Bone marrow (tissue), 2 donors: ENCODE measurements around the gene TCEAL2.
"Not testable (repeated sequence)": the region's sequence is repeated elsewhere in the genome, so short reads cannot be mapped to it uniquely, and the experiment has no call there.

Source experiments
- DNase-seq, 2 donors: peaks; one replicate each; lab custom pipeline; 2025; lab: John Stamatoyannopoulos, UW

TCEAL2 gene

GRCh38 chrX:102125436-102125835 lies at the start of gene TCEAL2:
TSS of gene TCEAL2 (plus strand) at chrX:102125679. CDS start at chrX:102126831, 1,152 bp downstream.
- DNase-seq = not testable (repeated sequence)

GRCh38 chrX:102077426-102077825 lies 48.1 kb upstream of the TCEAL2 start:
- no peak for DNase-seq

- no peak for DNase-seq
Measured at GRCh38 chrX:102085706-102086105, 39.8 kb upstream of the TCEAL2 start.

- no peak for DNase-seq
Measured at GRCh38 chrX:102113367-102113766, 12.1 kb upstream of the TCEAL2 start.

- DNase-seq = no peak
Measured at GRCh38 chrX:102115748-102116147, 9.7 kb upstream of the TCEAL2 start.

DNA sequence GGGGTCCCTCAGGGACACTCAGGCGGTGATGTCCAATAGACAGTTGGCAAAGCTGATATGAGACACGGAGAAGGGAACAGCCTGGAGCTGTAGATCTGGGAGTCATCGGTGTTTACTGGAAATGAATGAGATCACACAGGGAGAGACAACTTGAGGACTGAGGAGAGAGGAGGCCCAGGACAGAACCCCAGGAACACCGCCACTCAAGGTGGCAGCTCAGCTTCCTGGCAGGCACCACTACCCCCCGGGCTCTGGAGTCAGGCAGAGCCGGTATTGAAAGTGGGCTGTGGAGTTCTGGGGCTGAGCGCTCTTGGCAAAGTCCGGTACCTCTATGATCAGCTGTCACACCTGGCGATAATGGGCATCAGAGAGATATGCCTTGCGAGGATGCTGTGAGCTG lies 465 bp upstream of the TCEAL2 start:
- not testable (repeated sequence) for DNase-seq

- DNase-seq = not testable (repeated sequence)
Measured at GRCh38 chrX:102126080-102126818, 770 bp downstream of the TCEAL2 start.

DNA sequence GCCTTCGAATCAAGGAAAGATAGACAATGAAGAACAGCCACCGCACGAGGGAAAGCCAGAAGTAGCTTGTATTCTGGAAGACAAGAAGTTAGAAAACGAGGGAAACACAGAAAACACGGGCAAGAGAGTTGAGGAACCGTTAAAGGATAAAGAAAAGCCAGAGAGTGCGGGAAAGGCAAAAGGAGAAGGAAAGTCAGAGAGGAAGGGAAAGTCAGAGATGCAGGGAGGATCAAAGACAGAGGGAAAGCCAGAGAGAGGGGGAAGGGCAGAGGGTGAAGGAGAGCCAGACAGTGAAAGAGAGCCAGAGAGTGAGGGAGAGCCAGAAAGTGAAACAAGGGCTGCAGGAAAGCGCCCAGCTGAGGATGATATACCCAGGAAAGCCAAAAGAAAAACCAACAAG lies 1.4 kb downstream of the TCEAL2 start:
- DNase-seq = no peak

GRCh38 chrX:102129473-102129872 lies 4.0 kb downstream of the TCEAL2 start:
- no peak for DNase-seq

DNA sequence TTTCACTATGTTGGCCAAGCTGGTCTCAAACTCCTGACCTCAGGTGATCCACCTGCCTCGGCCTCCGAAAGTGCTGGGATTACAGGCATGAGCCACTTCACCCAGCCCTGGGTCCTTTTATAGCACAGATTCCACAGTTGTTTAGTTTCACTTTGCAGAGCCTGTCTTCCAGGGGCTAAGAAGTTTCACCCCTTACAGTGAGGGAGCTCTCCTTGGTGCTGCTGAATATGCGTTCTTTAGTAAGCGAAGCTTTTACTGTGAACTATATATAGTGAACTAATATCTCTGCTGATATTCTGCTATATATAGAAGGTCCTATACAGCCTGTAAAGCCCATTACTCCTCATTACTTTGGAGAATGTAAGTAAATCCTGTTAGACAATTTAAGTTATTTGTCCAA lies 12.6 kb downstream of the TCEAL2 start:
- DNase-seq = no peak

DNA sequence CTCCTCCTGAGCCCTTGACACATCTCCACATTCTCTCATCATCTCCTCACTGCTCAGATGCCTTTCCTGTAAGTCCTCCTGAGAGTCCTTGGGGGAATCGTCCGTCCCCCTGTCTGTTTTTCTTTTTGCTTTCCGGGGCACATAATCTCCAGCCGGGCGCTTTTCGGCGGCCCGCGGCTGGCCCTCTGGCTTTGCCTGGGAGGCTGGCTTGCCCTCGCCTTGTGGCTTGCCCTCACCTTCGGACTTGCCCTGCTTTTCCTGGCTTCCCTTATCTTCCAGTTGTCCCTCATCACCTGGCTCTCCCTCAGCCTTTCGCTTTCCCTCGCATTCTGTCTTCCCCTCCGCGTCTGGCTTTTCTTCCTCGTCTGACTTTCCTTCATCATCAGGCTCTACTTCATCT lies 15.4 kb downstream of the TCEAL2 start:
- not testable (repeated sequence) for DNase-seq

GRCh38 chrX:102141631-102142030 lies 16.2 kb downstream of the TCEAL2 start:
- DNase-seq = not testable (repeated sequence)

DNA sequence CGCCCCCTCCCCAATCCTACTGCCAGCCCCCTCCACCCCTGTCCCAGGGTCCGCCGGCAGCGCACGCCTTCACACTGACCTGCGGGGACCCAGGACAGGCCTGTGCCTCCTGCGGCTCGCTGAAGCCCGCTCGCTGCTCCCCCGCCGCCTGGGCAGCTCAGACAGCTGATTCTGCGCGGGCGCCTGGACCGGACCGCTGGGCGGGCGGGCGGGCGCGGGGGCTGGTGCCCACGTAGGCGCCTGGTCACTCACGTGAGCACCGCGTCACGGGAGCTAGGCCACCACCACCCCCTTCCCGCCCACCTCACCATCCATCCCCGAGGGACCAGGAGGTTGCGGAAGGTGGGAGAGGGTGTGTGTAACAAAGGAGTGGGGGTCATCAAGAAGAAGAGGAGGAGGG lies 16.8 kb downstream of the TCEAL2 start, which contains the start of gene TCEAL6:
TCEAL6 (minus strand) TSS at position 208 of the 400 bp plus-strand sequence.
- DNase-seq = not testable (repeated sequence)

DNA sequence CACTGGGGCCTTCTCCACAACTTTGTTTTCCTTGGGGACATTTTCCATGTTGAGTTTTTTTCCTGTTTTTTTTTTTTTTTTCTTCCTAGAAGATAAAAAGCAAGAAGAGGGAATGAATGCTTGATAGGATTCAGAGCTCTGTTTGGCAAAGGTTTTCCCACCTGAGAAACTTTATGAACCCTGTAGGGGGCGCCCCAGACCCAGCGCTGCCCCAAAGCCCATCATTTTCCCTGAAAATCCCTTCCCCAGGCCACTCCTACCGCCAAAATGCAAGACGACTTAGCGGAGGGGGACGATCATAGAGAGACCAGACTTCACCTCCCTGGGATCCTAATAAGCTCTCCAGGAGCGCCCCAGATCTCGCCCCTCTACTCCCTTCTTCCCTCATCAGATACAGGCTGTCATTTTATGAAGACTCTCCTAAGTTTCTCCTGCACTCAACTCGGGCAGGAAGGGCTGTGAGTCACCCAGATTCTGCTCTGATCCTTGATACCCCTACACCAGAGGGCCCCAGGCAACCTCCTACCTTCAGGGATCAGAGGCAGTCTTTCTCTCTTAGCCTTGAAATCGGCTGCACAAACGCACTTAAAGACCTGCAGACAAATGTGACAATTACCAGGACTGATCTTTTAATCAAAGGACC lies 28.9 kb downstream of the TCEAL2 start:
- no peak for DNase-seq

GRCh38 chrX:102154900-102155805 lies 29.7 kb downstream of the TCEAL2 start:
- DNase-seq = no peak

DNA sequence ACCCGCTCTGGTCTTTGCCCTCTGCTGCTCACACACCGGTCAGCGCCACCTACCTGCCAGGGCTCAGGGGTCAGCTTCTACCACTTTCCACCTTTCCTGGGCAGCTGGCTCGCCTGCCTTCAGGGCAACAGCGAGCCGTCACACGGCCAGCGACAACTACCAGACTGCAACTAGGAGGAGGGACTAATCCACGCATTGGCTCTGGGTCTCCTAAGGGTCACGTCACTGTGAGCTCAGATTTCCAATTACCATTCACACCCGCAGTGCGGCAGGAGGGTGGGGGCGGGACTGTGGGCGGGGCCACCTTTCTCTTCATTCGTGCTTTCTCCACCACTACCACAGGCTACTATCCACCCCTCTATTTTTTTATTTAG lies 30.3 kb downstream of the TCEAL2 start, which contains the start of gene BEX5:
BEX5 (minus strand) TSS at position 172 of the 374 bp plus-strand sequence. CDS start 1,712 bp downstream, outside the sequence.
- no peak for DNase-seq
